HG03378 (cell line): ENCODE measurements around the gene MARK3.
"Not testable (repeated sequence)": the region's sequence is repeated elsewhere in the genome, so short reads cannot be mapped to it uniquely, and the experiment has no call there.

ENCODE experiments used
- ATAC-seq: cut with Tn5 transposase; IDR thresholded peaks from one replicate; pipeline ENCODE4 v1.9.1; 2021; ENCODE audit warnings: mild to moderate bottlenecking, moderate library complexity; ENCODE audit not compliant: unreplicated experiment

Gene MARK3

DNA sequence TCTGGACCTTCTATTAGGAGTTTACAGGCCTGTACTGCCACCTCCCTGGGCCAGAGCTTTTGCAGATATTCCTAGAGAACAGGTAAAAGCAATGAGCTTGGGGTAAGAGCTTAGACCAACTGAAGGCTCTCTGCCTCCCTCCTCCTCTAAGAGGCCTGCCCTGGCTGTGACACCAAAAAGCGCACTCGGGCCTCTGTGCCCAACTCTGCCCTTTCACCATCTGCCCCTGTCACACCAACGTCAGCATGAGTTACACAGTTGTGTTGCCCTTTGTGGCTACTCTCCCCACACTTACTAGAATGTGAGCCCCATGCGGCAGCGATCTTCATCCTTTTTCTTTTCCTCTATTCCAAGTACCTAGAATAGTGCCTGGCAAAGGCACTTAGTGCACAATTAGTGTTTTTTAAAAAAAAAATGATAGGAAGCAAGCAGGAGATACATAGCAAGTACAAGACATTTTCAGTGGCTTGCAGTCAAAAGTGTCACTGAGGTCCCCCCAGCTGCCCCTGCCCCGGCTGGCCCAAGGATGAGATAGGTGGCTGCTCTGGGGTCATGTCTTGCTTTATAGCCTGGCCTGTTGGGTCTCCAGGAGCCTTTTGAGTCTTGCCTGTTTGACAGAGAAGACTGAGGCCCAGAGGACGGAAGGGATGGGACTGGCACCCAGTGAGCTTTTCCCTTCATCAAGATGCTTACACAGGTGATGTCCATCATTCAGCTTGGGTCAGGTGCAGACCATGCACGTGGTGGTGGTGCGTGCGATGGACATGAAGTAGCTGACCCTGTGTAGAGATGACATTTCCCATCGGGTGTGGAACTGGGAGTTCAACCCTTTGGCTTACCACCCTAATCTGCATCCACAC lies 124.9 kb downstream of the MARK3 start:
- ATAC-seq: no peak

DNA sequence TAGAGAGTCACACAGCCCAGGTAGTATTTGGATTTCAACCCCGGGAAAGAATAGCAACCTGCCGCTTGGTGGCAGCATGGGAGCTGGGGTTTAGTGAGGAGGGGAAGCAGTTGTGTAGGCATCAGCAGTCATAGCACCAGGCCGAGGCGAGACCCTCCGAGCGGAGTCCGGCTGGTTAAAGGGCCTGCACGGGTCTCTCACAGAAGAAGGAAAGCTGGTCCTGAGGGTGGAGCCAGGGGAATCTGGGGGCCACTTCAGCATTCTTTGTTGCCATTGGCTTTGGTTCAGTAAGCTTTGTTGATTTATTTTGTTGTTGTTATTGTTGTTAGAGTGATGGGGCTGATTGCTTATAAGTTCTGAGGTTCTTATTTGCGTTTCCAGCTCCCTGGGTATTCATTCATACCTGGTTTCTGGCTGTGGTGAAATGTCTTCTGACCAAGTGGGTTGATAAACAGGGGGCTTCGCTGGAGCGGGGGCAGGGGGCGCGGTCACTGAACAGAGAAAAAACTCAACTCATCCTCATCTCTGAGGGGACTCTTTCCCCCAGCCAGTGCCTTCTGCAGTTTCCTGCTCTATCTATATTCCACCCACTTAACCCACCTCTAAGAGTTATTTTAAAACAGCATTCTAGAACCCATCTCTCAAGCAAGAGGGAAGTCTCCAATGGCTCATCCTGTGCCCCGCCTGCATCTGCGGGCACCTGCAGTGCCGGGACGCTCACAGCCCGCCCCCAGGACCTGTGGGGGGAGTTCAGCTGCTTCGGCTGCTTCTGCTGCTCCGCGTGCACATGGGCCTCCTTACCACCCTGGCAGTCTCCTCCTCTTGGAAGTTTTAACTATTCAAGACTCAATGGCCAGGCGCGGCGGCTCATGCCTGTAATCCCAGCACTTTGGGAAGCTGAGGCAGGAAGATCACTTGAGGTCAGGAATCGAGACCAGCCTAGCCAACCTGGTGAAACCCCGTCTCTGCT lies 125.8 kb downstream of the MARK3 start:
- ATAC-seq: no peak

DNA sequence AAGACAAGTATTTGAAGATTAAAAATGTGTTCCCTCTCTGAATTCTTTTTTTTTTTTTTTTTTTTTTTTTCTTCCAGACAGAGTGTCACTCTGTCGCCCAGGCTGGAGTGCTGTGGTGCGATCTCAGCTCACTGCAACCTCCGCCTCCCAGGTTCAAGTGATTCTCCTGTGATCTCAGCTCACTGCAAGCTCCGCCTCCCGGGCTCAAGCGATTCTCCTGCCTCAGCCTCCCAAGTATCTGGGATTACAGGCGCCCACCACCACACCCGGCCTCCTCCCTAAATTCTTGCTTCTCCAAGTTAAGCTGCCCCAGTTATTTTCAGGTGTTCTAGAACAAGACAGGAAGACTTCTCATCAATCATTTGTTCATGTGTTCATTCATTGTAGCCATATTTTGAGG lies 127.0 kb downstream of the MARK3 start:
- ATAC-seq: not testable (repeated sequence)

DNA sequence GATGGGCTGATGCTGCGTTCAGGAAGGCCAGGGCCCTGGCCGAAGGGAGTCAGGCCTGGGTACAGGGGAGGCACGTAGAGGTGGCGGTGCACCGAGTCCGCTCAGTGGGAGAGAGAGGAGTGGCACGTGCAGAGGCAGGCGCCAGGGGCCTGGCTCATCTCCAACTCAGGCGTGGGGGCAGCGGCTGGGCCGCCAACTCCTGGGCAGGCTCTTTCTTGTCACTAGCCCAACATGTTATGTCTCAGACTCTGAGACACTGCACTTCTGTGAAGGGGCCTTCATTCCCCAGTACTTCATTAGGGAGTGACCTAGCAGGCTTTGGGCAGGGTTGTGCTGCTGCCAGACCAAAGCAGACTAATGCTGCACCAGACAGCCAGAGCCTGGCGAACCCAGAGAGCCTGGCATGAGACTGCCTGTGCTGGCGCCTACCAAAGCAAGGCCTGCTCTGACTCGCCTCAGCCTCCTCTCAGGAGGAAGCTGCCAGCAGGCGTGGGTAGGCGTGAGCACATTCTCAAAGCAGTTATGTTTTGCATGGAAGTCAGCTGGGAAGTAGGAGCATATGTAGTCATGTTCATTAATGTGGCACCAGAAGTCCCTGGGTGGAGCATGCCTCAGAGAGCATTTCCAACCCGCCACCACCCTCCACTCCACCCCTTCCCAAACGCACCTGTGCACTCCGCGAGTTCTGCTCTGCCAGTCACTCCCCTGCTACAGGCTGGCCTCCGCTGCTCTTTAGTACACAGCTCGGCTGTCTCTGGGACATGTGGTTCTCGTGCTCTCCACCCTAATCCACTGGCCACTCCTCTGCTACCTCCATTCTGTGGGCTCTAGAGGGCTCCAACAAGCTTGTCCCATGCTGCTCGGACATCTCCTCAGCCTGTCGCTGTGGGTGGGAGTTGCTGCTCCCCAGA lies 127.7 kb downstream of the MARK3 start:
- ATAC-seq: no peak

DNA sequence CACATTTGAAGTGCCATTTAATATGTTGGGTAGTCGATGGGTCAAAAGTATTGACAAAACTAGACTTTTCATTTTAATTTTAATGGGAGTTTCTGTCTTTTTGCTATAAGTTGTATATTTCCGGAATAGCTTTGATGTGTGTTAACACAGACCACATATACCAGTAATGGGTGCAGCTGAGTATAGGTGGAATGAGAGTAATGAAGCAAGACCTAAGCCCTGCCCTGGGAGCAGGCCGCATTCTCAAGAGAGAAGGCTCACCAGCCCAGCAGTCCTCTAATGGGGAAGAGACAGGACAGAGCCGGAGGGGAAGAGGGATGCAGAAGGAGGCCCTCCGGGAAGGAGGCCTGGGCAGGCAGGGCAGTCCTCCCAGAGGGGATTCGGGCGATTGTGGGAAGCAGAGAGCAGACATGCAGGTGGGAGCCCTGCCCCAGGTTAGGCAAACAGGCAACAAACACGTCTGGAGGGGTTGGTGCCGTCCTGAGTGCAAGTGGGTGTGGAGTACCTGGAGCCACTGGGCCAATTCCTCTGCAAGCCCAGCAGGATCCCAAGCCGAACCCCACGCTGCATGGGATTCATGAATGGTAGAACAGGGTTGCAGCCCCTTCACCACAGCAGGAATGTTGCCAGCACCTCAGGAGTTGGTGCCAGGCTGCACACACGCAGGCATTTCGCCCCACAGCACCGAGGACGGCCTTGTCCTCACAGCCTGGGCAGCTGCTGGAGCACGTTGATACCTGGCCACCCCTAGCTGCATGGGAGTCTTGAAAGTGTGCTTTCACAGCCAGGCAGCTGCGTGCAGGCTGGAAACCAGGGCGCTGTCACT lies 129.6 kb downstream of the MARK3 start:
- ATAC-seq: no peak

DNA sequence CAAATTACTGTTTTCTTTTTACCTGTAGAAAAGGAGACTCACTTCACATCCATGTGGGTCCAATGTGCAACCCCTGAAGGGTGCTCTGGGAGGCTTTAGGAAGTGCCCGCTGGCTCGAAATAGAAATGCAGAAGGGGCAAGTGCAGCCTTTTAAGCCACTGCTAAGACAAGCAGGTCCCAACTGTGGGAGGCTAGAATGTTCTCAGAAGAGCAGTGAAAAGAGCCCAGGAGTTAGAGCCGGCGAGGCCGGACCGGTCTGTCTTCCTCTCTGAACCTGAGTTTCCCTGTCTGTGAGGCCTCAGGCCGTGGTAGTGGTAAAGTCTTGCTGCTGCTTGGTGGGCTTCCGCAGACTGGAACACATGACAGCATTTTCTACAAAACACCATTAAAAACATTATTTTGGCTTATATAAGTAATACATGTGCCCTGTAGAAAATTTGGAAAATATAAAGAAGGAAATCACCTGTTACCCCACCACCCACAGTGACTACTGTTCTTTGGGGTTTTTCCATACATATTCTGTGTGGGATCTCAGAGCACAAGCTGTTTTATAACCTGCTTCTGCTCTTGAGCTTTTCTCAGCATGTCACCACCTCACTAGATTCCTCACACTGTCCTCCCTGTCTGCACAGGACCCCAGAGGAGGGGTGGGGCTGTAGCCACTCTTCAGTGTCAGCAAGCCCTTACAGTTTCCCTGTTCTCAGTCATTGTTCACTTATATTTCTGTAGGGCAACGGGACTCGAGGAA lies 131.4 kb downstream of the MARK3 start:
- ATAC-seq: no peak

DNA sequence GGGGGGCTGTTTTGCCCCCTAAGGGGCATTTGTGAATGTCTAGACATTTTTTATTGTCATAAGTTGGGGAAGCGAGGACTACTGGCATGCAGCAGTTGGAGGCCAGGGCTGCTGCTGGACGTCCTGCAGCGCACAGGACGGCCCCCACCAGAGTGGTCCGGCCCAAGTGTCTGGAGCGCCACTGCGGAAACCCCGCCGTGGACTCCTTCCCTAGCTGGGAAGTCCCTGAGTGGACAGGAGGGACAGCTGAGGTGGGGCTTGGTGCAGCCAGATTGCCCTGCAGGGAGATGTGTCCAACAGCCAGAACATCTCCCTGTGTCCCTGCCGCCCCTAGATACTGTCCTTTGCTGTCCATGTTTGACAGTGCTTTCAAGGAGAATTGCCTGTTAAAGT lies 132.0 kb downstream of the MARK3 start:
- ATAC-seq: no peak

DNA sequence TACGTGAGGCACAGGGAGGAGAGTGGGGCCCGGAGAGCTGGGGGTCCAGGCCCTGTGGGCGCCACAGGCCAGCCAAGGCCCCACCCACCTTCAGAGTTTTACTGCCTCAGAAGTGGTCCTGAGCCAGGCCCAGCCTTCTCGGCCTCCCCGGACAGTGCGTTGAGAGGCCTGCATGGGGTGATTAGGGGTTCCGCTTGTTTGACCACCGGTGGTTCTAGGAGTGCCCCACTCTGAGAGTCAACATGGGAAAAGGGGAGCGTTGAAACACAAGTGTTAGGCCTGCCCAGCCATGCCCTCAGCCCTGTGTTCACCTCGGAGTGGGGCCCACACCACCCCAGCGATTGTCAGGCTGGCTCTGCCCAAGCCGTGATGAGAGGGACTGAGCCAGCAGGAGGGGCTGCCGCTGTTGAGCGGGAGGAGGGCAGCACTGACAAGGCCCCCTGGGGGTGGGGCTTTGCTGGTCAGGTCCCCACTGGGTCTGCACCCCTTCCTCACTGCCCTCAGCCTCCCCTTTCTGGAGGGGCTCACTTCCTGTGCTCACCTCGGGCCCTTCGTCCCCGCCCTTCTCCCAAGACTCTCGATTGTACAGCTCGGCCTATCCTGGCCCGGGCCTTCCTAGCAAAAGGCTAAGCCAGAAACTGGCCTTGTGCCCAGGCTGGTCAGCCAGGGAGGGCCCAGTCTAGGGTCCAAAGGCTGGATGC lies 132.7 kb downstream of the MARK3 start:
- ATAC-seq: no peak

DNA sequence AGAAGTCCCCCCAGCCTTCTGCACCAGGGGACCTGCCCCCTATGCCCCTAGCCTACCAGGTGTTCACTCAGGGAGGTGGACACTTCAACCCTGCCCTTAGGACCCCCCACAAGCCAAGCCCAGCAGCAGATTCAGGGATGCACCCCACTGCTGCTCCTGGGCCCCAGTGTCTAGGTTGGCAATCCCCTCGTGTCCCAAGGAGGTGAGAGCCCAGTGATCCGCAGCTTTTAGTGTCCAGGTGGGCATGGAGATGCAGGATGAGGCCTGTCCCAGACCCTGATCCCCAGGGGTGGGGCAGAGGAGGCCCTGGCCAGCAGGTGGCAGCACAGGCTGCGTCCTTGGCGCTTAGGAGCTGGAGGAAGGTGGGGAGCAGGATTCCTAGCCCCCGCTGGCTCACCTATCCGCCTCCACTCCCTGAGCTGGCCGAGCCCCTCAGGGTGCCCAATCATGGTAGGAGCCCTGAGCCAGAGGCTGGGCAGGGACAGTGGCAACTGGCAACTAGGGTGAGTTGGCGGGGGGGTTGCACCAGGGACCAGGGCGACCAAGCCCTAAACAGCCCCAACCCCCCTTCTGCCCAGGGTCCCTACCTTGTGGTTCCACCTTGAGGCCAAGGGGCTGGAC lies 133.3 kb downstream of the MARK3 start:
- no peak for ATAC-seq

DNA sequence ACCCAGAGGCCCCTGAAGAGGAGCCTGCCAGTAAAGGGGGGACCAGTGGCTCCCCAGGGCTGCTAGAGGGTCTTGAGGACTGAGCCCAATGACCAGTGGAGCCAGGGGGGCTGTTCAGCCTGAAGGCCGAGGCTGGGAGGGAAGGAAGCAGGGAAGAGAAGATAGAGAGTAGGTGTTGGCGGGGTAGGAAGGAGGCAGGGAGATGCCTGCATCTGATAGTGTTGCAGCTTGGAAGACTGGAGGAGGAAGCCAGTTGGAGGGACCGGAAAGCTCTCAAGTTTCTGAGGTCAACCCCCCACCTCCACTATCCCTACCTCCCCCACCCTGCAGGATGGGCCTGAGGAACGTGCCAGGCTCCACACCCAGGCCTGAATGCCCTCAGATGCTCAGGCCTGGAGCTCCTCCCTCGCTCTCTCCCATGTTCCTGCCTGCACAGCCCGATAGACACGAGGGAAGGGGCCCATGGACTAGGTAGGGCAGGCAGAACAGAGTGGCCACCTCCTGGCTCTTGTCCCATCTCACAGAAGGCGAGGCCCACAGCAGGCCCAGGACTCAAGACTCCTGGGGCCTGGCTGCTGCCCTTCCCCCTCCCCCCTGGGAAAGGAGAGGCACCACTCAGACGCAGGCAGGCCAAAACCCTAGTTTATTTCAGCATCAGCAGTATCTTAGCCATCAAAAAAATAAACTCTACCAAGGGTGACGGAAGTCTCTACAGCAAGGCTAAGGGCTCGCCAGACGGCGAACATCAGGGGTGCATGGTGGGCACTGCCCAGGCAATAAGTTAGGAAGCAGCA lies 134.0 kb downstream of the MARK3 start:
- no peak for ATAC-seq

DNA sequence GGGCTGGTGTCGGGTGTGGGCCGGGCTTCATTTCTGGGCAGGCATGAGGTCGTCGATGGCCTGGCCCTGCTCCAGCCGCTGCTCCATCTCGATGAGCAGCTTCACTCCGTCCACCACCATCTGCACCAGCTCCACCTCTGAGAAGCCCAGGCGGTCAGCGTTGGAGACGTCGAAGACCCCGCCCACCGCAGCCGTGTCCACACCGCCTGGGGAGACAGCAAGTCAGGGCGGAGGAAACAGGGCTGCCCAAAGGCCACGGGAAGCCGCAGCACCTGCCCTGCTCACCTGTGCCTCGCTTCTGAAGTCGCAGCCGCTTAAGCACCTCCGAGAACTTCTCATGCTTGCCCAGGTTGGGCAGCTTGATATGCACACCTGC lies 134.6 kb downstream of the MARK3 start:
- no peak for ATAC-seq

DNA sequence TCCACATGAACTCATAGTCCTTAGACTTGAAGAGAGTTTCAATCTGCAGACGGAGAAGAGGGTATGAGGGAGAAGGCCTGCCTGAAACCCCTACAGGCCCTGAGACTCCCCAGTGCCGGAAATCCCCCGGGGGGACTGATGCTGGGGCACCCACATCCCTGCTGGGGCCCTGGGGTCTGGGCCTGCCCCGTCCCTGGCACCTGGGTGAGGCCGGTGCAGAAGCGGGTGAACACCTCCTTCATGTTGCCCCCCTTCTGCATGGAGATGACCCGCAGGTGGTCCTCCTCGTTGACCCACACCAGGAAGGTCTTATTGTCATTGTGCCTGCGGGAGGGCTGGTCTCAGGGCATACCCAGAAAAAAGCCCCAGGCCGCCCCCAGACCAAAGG lies 135.0 kb downstream of the MARK3 start:
- no peak for ATAC-seq

DNA sequence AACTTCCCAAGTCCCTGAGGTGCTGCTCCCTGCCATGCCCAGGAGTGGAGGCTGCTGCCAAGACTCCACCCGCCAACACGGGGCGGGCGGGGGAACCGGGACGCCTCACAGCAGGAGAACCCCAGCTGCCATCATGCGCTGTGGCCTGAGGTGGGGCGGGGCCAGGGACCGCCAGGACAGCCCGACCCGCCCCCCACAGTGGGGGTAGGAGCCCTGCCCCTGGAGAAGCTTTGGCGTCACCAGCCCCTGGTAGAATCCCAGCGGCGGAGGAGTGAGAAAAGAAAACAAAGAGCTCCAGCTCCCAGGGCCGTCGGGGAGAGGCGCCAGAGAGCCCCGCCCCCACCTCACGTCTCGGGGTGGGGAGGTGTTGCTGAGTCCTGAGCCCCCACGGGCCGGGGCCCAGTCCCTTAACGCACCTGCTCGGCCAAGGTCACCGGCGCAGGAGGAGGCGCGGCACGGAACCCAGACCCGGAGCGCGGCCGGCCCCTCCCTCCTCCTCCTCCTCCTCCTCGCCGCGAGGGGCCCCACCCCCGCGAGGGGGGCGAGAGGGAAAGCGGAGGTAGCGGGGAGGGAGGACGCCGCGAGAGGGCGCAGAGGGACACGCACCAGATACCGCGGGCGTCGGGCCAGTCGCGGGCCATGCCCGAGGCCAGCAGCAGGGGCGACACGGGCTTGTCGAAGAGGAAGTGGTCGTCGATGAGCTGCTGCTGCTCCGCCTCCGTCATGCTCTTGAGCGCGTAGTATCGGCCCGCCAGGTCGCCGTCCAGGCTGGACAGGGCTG lies 135.6 kb downstream of the MARK3 start:
- ATAC-seq: no peak

DNA sequence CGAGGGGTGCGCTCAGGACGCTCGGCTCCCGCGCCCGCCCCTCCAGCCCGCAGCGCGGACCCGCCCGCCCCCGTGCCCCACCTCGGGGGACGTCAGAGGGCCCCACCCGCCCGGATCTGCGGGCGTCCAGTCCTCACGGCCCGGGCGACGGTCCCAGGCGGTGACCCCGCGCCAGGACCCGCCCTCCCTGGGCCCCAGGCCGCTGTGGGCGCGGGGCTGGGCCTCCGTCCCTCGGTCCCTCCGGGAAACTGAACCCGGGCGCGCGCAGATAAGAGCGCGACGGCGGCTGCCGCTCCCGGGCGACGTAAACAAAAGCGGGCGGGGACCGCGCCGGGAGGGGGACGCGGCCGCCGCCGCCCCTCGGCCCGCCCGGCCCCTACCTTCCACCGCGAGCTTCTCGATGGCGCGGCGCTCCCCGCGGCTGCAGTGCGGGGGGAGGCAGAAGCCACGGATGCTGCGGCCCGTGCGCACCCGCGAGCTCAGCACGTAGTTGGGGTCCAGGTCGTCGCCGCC lies 136.3 kb downstream of the MARK3 start:
- ATAC-seq: no peak

DNA sequence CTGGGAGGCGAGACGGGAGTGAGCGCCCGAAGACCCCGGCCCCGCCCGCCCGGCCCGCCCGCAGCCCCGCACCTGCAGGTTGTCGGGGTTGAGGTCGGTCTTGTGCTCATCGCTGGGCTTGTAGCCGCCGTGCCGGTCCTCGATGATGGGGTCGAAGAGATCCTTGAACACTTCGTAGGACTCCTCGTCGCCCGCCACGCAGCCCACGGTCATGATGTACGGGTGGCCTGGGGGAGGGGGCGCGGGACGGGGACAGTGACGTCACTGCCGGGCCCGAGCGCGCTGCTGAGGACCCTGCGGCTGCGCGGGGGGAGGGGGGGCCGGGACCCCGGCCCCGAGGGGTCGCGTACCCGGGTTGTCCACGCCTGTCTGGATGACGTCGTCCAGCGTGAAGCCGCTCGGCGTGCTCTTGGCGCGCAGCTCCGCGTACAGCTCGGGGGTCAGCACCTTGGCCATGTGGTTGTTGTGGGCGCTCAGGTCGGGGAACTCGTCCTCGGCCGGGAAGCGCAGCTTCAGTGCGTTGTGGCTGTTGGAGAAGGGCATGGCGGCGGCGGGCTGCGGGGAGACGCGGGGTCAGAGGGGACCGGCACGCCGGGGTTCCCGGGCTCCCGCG lies 136.8 kb downstream of the MARK3 start:
- ATAC-seq: no peak
